HG02840 (cell line): Measurements from ENCODE around the gene CENPN.

Experiments used
- ATAC-seq: cut with Tn5 transposase; IDR thresholded peaks from one replicate; pipeline ENCODE4 v1.9.1; 2021; ENCODE audit warnings: mild to moderate bottlenecking, moderate library complexity, moderate number of reproducible peaks; ENCODE audit not compliant: unreplicated experiment, low FRiP score

CENPN gene

DNA sequence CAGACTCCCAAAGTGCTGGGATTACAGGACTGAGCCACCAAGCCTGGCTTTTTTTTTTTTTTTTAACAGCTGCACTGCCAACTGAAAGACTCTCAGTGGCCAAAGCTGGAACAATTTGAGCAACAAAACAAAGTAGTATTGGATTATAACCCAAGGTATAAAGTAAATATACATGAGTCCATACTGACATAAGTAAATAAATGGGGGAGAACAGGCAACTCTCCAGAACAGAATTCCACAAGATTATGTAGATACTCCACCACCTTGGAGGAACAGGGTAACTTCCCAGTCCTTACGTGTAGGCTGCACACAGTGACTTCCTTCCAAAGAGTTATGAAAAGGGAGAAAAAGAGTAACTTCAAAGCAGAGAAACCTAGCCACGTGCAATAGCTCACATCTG, 16.0 kb upstream of the CENPN start:
- no peak for ATAC-seq

DNA sequence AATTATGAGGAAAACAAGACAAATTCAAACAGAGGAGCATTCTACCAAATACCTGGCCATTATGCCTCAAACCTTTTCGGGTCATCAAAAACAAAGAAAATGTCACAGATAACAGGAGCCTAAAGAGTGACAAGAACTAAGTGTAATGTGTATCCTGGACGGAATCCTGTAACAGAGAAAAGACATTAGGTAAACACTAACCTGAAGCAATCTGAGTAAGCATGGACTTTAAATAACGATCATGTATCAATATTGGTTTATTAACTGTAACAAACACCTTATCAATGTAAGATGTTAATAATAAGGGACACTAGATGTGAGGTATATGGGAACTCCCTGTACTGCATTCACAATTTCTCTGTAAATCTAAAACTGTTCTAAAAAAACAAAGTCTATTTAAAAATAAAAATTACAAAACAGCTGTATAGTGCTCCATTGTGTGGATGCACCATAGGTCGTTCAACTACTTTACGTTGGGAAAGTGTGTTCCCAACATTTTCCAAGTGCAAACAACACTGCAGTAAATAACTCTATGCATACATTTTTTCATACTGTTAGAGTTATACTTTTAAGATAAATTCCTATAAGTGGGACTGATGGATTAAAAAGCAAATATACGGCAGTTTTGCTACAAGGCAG, 15.1 kb upstream of the CENPN start:
- no peak for ATAC-seq

DNA sequence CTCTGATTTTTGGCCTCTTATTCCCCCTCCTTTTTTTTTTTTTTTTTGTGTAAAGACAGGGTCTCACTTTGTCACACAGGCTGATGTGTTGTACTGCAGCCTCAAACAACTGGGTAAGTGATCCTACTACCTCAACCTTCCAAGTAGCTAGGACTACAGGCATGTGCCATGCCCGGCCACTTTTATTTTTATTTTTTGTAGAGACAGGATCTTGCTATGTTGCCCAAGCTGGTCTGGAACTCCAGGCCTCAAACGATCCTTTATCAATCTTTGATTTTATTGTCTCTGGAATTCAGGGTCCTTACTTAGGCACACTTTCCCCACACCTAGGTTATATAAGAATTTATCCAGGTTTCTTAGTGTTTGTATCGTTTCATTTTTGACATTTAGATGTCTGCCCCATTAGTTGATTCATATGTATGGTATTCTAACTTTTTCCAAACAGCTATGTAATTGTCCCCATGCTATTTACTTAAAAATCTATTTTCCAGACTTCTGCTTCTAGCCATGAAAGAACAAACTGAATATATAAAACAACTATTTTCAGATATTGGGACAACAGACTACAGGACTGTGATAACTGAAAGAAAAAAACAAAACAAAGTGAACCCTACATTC, 14.2 kb upstream of the CENPN start:
- ATAC-seq, result no peak

DNA sequence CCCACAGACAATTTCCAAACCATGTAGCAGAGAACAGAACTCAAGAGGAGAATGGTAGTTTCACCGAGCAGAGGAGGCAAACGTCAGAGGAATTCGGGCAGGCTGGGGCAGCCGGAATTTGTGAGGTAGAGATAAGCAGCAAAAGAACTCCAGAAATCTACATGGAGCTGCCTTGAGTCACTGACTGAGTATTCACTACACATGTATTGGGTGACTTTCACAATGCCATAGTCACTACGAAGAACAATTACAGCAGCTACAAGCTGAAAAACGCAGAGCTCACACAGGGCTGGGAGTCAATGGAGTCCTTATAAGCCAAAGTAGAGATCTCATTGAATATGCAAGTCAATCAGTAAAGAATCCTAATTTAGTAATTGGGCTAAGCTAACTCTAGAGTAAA, 13.7 kb upstream of the CENPN start:
- no peak for ATAC-seq

DNA sequence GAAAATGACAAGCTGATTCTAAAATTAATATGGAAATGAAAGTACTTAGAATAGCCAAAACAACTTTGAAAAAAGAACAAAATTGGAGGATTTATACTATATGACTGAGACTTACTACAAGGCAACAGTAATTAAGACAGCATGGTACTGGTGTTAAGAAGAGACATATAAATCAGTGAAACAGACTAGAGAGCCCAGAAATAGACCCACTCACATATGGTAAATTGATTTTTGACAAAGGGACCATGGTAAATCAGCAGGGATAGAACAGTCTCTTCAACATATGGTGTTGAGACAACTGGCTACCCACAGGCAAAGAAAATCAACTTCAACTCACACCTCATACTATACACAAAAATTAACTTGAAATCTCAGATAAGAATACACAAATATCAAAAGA, 13.2 kb upstream of the CENPN start:
- no peak for ATAC-seq

DNA sequence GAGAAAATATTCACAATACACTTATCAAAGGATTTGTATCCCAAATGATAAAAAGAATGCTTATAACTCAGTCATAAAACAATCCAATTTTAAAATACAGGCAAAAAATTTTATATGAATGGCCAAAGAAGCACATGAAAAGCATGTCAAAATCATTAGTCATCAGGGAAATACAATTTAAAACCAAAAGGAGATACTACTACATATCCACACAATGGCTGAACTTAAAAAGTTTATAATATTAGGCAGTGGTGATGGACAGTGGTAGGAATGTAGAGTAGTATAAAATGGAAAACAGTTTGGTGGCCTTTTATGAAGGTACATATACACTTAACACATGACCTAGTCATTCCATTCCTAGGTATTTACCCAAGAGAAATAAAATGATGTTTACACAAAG, 12.6 kb upstream of the CENPN start:
- no peak for ATAC-seq

DNA sequence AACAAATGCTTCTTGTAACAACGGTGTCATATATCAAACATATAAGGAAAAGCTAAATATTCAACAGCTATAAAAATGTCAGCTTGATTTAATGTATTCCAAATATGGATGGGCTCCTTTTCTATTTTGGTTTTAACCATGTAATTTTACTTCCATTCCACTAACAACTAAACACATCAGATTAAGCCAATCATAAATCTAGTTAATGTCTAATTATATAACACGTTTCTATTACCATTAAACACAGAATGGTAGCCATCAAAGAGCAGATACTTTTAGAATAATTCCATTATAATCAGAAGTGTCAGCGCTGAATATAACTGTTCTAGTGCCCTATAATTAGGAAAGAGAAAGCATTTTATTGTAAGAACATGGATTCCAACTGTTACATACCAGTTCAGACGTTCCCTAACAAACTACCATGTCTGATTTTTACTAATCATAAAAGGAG, 10.3 kb upstream of the CENPN start:
- no peak for ATAC-seq

DNA sequence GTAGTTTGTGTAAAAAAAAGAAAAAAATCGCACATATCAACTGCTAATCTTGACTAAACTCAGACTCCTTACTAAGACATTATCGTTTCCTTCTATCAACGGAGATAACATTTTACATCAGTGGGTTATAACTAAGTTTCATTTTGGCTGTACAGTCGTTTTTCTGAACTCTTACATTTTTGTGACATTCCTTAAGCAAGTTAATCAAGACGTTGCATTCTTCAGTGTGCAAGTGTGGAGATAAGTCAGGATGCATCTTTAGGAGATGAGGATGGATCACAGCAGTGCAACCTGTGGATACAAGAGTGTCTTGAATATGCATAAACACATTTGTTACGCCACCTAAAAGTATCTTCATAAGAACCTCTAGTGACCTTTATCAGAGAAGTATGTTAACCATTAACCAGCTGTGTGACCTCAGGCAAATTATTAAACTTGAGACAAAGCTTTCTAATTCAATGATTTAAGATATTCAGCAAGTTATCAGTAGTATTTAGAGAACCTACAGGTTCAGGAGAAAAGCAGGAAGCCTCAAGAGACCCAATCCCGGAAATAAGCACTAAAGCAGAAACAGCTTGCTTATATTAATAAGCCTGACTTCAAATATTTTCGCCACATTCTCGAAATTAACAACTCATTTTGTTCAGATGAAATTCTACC, 9.7 kb upstream of the CENPN start:
- ATAC-seq, result peak; percentile 67

DNA sequence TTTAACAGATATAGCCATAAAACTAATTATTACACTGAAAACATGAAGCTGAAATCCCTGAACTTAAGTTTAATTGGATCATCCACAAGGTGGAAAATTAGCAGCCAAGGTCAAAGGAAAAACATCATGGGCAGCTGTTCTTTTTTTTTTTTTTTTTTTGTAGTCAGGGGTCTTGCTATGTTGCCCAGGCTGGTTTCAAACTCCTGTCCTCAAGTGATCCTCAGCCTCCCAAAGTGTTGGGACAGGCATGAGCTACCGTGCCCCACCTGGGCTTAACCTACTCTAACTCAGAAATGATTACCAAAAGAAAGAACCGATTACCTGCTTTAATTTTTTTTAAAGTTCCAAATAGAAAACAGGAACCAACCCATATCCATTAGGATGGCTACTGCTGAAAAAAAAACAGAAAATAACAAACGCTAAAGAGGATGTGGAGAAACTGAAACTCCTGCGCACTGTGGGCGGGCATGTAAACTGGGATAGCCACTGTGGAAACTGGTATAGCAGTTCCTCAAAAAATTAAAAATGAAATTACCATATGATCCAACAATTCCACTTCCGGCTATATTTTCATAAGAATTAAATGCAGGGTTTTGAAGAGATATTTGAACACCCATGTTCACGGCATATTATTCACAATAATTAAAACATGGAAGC, 8.9 kb upstream of the CENPN start:
- no peak for ATAC-seq

DNA sequence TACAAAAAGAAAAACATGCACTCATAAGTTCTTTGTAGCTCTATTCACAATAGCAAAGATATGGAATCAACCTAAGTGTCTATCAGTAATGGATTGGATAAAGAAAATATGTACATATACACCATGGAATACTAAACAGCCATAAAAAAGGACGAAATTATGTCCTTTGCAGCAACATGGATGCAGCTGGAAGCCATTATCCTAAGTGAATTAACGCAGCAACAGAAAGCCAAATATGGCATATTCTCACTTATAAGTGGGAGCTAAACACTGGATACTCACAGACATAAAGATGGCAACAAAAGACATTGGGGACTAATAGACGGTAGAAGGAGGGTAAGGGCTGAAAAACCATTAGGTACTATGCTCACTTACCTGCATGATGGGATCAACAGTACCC, 6.1 kb upstream of the CENPN start:
- ATAC-seq, result no peak

DNA sequence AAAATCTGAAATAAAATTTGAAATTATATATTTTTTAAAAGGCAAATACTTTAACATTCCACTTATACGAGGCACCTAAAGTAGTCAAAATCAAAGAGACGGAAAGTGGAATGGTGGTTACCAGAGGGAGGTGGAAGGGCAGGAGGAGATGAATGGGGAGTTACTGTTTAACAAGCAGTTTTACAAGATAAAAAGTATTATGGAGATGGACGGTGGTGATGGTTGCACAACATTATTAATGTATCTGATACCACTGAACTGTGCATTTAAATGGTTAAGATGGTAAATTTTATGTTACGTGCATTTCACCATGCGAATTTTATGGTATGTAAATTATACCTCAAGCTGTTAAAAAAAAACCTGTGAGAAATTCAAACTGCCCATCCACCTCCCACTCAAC, 5.7 kb upstream of the CENPN start:
- ATAC-seq, result no peak

DNA sequence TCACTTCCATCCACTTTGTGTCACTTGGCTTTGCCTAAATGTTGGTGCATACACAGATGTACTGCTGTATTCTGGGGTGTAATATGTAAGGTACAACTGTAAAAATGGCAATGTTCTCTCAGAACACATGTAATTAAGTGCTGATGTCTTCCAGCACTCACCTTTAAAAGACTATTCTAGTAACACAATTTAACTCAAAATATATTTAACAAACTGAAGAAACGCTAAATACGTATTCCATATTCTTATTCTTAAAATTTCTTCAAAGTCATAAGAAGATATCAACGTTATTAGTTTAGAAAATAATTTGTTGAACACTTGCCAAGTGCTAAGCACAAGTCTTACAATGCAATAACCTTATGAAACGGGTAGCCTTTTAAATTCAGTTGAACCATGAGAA, 4.0 kb upstream of the CENPN start:
- ATAC-seq, result no peak

DNA sequence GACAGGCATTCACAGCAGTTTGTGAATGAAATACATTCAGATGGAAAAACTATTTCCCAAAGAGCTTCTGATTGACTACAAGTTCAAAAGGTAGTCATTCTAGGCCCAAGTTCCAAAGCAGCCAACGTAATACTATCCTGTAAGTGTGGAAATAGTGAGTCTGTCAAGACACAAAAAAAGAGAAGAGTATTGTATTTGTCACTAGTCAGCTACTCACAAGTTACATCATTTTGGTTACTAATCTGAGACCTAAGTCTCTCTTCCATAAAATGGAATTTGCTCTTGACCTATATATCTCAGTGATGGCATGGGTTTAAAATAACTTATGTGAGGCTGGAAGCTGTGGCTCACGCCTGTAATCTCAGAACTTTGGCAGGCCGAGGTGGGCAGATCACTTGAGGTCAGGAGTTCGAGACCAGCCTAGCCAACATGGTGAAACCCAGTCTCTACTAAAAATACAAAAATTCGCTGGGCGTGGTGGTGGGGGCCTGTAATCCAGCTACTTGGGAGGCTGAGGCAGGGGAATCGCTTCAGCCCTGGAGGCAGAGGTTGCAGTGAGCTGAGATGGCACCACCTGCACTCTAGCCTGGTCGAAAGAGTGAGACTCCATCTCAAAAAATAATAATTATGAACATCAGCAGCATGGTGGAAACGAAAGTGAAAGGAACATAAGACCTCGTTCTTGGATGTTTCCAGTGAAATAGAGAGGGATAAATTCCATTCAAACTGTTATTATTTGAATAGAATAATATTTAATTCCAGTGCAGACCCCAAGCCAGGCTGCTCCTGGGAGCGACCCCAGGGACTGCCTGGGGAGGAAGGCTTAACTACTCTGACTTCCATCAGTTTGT, 3.2 kb upstream of the CENPN start:
- no peak for ATAC-seq

DNA sequence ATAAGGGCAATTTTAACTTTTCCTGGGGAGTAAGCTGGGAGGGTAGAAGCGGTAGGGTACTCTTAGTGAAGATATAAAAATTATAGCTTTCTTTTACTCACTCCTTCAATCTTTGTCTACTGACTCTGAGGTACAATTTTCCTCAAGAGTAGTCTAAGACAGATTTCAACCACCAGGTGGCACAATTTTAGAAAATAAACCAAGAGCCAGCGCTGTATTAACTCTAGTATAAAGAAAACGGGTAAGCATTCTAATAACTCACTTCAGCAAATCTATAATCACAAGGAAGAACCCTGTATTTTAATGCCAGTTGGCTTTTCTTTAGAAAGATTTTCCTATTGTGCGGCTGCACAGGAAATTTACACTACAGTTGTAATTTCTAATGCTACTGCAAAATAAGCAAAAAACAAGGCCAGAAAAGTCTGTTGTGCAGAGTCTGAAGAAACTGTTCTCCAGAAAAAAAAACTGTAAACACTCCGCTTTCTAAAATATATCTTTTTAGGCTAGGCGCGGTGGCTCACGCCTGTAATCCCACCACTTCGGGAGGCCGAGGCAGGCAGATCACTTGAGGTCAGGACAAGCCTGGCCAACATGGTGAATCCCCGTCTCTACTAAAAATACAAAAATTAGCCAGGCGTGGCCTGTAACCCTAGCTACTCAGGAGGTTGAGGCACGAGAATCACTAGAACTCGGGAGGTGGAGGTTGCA, 2.2 kb upstream of the CENPN start:
- no peak for ATAC-seq

DNA sequence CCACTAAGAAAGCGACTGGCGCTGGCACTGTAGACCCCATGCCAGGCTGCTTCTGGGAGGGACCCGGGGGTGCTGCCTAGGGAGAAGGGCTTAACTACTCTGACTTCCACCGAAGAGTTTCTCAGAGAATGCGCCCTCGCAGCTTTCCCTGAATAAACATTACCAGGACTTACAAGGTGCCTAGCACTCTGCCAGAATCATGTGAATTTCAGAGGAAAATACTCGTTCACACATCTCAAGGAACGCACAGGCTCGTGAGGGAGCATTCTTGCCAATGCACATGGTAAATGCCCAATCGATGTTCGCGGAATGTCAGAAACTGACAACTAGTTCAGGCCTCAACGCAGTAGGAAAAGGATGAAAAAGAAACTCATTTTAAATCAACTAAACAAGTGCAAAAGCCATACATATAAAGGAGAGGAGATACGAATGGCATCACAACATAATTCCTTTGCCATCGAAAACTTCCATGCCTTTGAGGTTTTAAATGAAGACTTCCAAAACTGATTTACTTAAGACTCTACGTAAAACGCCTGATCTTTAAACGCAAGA, 1.3 kb upstream of the CENPN start:
- no peak for ATAC-seq

DNA sequence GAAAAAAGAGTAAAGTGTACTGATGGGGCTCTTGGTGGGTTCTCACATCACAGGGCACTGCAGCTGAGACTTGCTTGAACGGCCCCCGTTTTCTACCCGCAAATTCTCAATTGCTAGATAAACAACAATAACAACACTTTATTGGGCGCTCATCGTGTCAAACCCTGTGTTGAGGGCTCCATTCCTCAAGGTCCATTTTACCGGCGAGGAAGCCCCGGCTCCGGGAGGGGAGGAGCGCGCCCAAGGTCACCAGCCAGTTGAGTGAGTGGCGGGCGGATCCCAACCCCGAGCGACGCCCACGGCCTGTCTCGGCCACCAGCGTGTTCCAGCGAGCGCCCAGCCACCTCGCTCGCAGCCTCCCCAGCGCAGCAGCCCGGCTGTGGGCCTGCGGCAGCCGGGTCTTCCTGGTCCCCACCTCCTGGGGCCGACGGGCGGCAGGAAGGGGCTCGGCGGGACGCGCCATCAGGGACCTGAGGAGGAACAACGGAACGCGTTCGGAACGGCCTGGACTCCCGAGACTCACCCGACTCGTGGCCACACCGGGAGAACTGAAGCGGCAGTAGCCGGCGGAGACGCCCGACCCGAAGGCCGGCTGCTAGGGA, 702 bp upstream of the CENPN start:
- peak; percentile 31 for ATAC-seq

DNA sequence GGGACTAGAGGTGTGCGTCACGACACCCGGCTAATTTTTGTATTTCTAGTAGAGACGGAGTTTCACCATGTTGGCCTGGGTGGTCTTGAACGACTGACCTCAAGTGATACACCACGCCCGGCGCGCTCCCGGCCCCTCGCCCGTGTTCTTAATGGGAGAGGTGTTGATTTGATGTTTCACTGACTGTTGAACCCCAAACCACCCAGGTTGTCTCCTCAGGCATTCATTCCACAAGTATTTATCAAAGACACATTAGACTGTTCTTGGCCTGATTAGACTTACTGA, 1.4 kb downstream of the CENPN start:
- no peak for ATAC-seq

DNA sequence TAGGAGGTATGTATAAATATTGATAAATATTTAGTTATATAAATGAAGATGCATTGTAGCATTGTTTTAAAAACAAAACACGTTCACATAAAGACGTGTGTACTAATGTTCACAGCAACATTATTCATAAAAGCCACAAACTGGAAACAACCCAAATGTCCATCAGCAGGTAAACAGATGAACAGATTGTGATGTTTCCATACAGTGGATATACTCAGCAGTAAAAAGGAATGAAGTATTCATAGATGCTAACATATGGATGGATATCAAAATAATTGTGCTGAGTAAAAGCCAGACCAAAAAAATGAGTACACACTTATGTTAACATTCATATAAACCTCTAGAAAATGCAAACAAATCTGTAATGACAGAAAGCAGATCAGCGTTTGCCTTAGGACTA, 6.0 kb downstream of the CENPN start:
- no peak for ATAC-seq

DNA sequence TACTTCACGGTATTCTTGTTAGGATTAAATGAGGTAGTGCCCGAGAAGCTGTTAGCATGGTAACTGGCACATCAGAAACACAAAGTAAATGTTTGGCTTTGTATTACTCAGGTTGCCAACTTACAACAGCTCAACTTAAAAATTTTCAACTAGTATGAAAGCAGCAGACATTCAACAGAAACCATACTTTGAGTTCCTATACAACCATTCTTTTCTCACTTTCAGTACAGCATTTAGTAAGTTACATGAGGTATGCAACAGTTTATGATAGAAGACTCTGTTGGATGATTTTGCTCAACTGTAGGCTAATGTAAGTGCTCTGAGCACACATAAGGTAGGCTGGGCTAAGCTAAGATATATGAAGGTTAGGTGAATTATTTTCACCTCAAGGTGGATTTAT, 7.7 kb downstream of the CENPN start:
- no peak for ATAC-seq

DNA sequence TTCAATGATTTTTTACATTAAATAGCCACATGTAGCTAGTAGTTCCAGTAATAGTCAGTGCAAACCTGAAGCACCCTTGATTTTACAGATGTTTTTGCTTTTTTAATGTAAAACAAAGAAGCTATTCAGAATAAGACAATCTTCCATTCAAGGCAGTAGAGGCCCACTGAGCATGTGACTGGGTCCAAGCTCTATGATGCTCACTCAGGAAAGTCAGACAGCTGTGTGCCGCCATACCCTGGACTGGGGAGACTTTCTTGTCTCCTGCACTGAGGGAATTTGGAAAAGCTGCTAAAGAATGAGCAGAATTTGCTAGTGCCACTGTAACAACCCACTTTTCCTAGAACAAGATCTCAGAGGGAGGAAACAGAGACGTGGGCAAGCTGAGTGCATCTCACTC, 11.5 kb downstream of the CENPN start:
- no peak for ATAC-seq
